Activated CD4-positive, alpha-beta T cell treated with anti-CD3 and anti-CD28 coated beads, Interleukin-2, amount 10 ng/mL, durations not matched to agents 7 days and 5 days (primary cell): ENCODE results near the gene PTPN4. TPM values are rescaled to one million over a fixed set of nuclear protein-coding genes. Genes with fewer than 3 reads are reported as not detected.

ENCODE experiments used
- CTCF ChIA-PET: fragments of 350-600 bp; sonication (Branson Sonifier 250); formaldehyde crosslinking; loops from one replicate; lab custom pipeline; 2021; ENCODE audit warnings: antibody characterized with exemption; lab: Charles Lee
- POLR2A ChIA-PET: fragments of 350-600 bp; sonication (Branson Sonifier 250); formaldehyde crosslinking; loops from one replicate; lab custom pipeline; 2021; ENCODE audit warnings: antibody characterized with exemption; lab: Charles Lee
- DNase-seq: peaks from one replicate; pipeline ENCODE4 v3.0.0-alpha.2; 2020
- H3K27ac Mint-ChIP-seq: one replicate; pipeline ENCODE4 v1.8.0; 2021; ENCODE audit warnings: mild to moderate bottlenecking, moderate library complexity, mixed read lengths
- H3K27me3 Mint-ChIP-seq: one replicate; pipeline ENCODE4 v1.8.0; 2021; ENCODE audit warnings: mixed read lengths
- H3K36me3 Mint-ChIP-seq: one replicate; pipeline ENCODE4 v1.8.0; 2021; ENCODE audit warnings: low read depth, mixed read lengths
- H3K4me1 Mint-ChIP-seq: one replicate; pipeline ENCODE4 v1.8.0; 2021; ENCODE audit warnings: mixed read lengths
- H3K4me3 Mint-ChIP-seq: one replicate; pipeline ENCODE4 v1.8.0; 2021; ENCODE audit warnings: mild to moderate bottlenecking, moderate library complexity, mixed read lengths
- H3K9me3 Mint-ChIP-seq: one replicate; pipeline ENCODE4 v1.8.0; 2021; ENCODE audit warnings: mixed read lengths
- total RNA-seq, 2 experiments: library from RNA; stranded (reverse); gene quantifications; one replicate each; pipeline ENCODE4 v1.2.3, GENCODE V29; 2021

The PTPN4 gene
- total RNA-seq, 2 experiments from 2014 or later = 75.2 to 95.9 TPM

GRCh38 chr2:119856469-119856901 is 96.8 kb downstream of the PTPN4 start:
- H3K4me1 Mint-ChIP-seq = peaks cover 14% of the 10 kb centered on the region
- peaks cover 38% of the 10 kb centered on the region for H3K36me3 Mint-ChIP-seq
- no peaks in the 10 kb centered on the region for H3K27me3 Mint-ChIP-seq
- ChIA-PET POLR2A (no interaction called here), CTCF (interaction anchor here (2.3 kb wide), 1 partner anchor 10 kb away, joined by 6 read pairs; no protein-coding TSS in a partner anchor)
- DNase-seq = no peak
- no peak overlapping the region for H3K27ac Mint-ChIP-seq
- H3K9me3 Mint-ChIP-seq = peaks cover 38% of the 10 kb centered on the region
- H3K4me3 Mint-ChIP-seq = no peak overlapping the region

DNA sequence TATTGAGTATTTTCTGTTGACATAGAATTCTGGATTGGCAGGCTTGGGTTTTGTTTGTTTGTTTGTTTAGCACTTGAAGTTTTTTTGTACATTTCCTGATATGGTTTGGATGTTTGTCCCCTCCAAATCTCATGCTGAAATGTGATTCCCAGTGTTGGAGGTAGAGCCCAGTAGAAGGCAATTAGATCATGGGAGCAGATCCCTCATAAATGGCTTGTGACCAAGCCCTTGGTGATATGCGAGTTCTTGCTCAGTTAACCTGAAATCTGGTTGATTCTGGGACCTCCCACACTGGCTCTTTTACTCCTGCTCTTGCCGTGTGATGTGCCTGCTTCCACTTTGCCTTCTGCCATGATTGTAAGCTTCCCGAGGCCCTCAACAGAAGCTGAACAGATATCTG is 98.0 kb downstream of the PTPN4 start:
- POLR2A ChIA-PET = no interaction called here
- no peak overlapping the region for H3K27ac Mint-ChIP-seq
- peaks cover 27% of the 10 kb centered on the region for H3K36me3 Mint-ChIP-seq
- H3K9me3 Mint-ChIP-seq = peaks cover 28% of the 10 kb centered on the region
- CTCF ChIA-PET = interaction anchor here (2.3 kb wide), 1 partner anchor 8 kb away, joined by 6 read pairs; no protein-coding TSS in a partner anchor
- peaks cover 24% of the 10 kb centered on the region for H3K4me1 Mint-ChIP-seq
- DNase-seq = no peak
- no peak overlapping the region for H3K4me3 Mint-ChIP-seq
- no peaks in the 10 kb centered on the region for H3K27me3 Mint-ChIP-seq

DNA sequence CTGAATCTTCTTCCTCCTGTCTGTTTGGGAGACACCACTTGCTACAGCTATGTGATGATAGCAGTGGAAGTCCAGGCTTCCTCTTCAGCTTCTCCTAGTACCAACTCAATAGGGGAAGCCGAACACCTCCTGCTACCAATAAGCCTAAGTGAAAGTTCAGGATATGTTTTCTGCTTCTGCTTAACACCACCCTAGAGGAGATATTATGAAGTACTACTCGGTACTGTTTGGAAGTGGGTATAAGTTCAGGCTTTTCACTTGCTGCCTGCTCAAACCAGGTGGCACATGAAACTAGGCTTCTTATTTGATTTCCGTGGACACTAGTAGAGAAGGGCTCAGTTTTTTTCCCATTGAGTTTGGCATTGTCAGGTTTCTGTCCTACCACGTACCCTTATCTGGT is 99.8 kb downstream of the PTPN4 start:
- H3K4me1 Mint-ChIP-seq = peaks cover 39% of the 10 kb centered on the region
- POLR2A ChIA-PET = no interaction called here
- H3K27me3 Mint-ChIP-seq = no peaks in the 10 kb centered on the region
- H3K4me3 Mint-ChIP-seq = no peak overlapping the region
- DNase-seq = no peak
- peaks cover 17% of the 10 kb centered on the region for H3K9me3 Mint-ChIP-seq
- peaks cover 31% of the 10 kb centered on the region for H3K36me3 Mint-ChIP-seq
- H3K27ac Mint-ChIP-seq = no peak overlapping the region
- CTCF ChIA-PET = interaction anchor here (1.5 kb wide), 1 partner anchor 25 kb away, joined by 3 read pairs; no protein-coding TSS in a partner anchor

- POLR2A ChIA-PET = no interaction called here
- no peaks in the 10 kb centered on the region for H3K27me3 Mint-ChIP-seq
- H3K36me3 Mint-ChIP-seq = peaks cover 33% of the 10 kb centered on the region
- no peak for DNase-seq
- CTCF ChIA-PET = interaction anchor here (1.5 kb wide), 1 partner anchor 26 kb away, joined by 3 read pairs; no protein-coding TSS in a partner anchor
- H3K9me3 Mint-ChIP-seq = peaks cover 8% of the 10 kb centered on the region
- no peak overlapping the region for H3K4me3 Mint-ChIP-seq
- peaks cover 39% of the 10 kb centered on the region for H3K4me1 Mint-ChIP-seq
- no peak overlapping the region for H3K27ac Mint-ChIP-seq
These were observed 101.2 kb downstream of the PTPN4 start for GRCh38 chr2:119860924-119861323.

DNA sequence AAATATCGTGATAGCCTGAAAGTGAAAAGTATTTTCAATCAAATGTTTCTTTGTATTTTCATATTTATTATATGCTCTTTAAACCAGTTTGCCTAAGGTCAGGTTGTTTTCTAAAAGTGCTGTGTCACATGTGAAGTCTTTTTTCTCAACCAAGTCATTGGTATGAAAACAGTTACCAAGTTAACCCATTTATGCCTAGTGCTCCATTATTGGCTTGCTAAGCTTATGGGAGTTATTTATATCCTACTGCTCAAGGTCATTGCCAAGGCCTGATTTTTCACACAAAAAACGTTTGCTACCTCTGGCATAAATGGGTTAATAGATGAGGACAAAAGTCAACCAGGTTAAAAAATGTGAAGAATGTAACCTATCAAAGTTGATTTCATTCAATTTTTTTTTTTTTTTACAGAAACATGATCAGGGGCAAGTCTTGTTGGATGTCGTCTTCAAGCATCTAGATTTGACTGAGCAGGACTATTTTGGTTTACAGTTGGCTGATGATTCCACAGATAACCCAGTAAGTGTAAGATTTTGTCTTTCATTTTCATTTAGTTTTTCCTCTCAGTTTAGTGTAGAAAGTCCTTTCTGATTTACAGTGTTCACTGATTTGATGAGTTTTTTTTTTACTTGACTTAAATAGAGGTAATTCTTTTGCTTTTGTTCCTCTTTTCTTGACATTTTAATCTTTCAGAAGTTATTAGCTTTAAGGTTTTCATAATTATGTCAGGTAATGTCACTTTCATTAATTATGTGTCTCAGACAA is 102.6 kb downstream of the PTPN4 start:
- peak overlapping the region; percentile 48 for H3K4me3 Mint-ChIP-seq
- H3K4me1 Mint-ChIP-seq = peaks cover 41% of the 10 kb centered on the region
- ChIA-PET CTCF (interaction anchor here (0.6 to 0.7 kb wide), 3 partner anchors 181 to 1746 kb away, joined by 3 to 4 read pairs (median 4); no protein-coding TSS in a partner anchor), POLR2A (no interaction called here)
- H3K9me3 Mint-ChIP-seq = peaks cover 8% of the 10 kb centered on the region
- peak overlapping the region; percentile 85 for H3K27ac Mint-ChIP-seq
- no peaks in the 10 kb centered on the region for H3K27me3 Mint-ChIP-seq
- H3K36me3 Mint-ChIP-seq = peaks cover 35% of the 10 kb centered on the region
- DNase-seq = no peak

DNA sequence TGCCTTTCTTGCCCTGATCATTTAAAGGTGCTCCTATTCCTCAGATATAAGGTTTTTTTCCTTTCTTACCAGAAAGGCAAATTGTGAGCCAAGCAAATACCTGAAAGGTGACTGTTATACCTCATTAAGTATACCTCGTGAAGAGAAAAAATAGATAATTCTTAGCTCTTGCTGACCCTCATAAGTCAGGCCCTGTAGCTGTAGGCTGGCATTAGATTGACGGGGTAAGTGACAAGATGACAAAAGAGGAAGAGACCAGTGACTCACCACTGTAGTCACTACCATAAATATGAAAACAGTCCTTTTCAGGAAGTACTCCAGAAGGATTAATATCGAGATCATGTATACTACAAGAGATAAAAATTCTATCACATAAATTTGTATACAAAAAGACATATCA is 104.6 kb downstream of the PTPN4 start:
- peaks cover 8% of the 10 kb centered on the region for H3K9me3 Mint-ChIP-seq
- no peak overlapping the region for H3K4me3 Mint-ChIP-seq
- no peaks in the 10 kb centered on the region for H3K27me3 Mint-ChIP-seq
- POLR2A ChIA-PET = no interaction called here
- H3K4me1 Mint-ChIP-seq = peaks cover 48% of the 10 kb centered on the region
- peaks cover 39% of the 10 kb centered on the region for H3K36me3 Mint-ChIP-seq
- CTCF ChIA-PET = interaction anchor here (0.7 to 1.0 kb wide), 2 partner anchors 11 to 13 kb away, joined by 3 read pairs; no protein-coding TSS in a partner anchor
- no peak overlapping the region for H3K27ac Mint-ChIP-seq
- DNase-seq = no peak

GRCh38 chr2:119871725-119872124 is 112.0 kb downstream of the PTPN4 start:
- Mint-ChIP-seq H3K27me3 (no peaks in the 10 kb centered on the region), H3K27ac (no peak overlapping the region), H3K4me1 (peaks cover 23% of the 10 kb centered on the region), H3K9me3 (peaks cover 6% of the 10 kb centered on the region), H3K4me3 (no peak overlapping the region), H3K36me3 (peaks cover 32% of the 10 kb centered on the region)
- no peak for DNase-seq
- CTCF ChIA-PET = no interaction called here
- POLR2A ChIA-PET = no interaction called here

GRCh38 chr2:119873350-119874315 is 113.9 kb downstream of the PTPN4 start:
- DNase-seq = no peak
- no peak overlapping the region for H3K4me3 Mint-ChIP-seq
- no peak overlapping the region for H3K27ac Mint-ChIP-seq
- H3K4me1 Mint-ChIP-seq = peaks cover 12% of the 10 kb centered on the region
- POLR2A ChIA-PET = no interaction called here
- peaks cover 22% of the 10 kb centered on the region for H3K36me3 Mint-ChIP-seq
- CTCF ChIA-PET = no interaction called here
- H3K9me3 Mint-ChIP-seq = peaks cover 4% of the 10 kb centered on the region
- no peaks in the 10 kb centered on the region for H3K27me3 Mint-ChIP-seq

DNA sequence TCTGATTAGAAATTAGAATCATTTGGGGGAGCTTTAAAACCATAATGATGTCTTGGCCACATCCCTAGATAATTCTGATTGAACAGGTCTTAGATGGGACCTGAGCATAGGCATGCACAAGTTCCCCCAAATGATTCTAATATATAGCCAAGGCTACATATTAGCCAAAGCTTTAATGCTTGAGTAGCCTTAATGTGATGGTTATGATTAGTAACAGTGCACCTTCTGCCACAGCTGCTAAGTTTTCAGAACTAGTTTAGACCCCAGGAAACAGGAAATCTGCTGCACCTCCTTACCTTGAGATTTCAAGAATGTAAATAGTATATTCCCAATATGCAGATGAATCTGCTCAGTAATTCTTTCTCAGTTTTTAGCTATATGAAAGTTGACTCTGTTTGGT is 119.8 kb downstream of the PTPN4 start:
- no peaks in the 10 kb centered on the region for H3K27me3 Mint-ChIP-seq
- POLR2A ChIA-PET = no interaction called here
- H3K4me3 Mint-ChIP-seq = no peak overlapping the region
- H3K27ac Mint-ChIP-seq = no peak overlapping the region
- H3K4me1 Mint-ChIP-seq = peaks cover 5% of the 10 kb centered on the region
- peaks cover under 1% of the 10 kb centered on the region for H3K36me3 Mint-ChIP-seq
- DNase-seq = no peak
- CTCF ChIA-PET = no interaction called here
- no peaks in the 10 kb centered on the region for H3K9me3 Mint-ChIP-seq

- Mint-ChIP-seq H3K36me3 (peaks cover 48% of the 10 kb centered on the region), H3K9me3 (peaks cover 15% of the 10 kb centered on the region), H3K4me3 (no peak overlapping the region), H3K27ac (no peak overlapping the region), H3K4me1 (no peaks in the 10 kb centered on the region), H3K27me3 (no peaks in the 10 kb centered on the region)
- DNase-seq = no peak
- CTCF ChIA-PET = no interaction called here
- POLR2A ChIA-PET = no interaction called here
These were observed 129.0 kb downstream of the PTPN4 start for GRCh38 chr2:119888680-119889079.

- peaks cover 12% of the 10 kb centered on the region for H3K9me3 Mint-ChIP-seq
- H3K4me1 Mint-ChIP-seq = no peaks in the 10 kb centered on the region
- H3K27me3 Mint-ChIP-seq = no peaks in the 10 kb centered on the region
- peaks cover 32% of the 10 kb centered on the region for H3K36me3 Mint-ChIP-seq
- DNase-seq = no peak
- CTCF ChIA-PET = no interaction called here
- no peak overlapping the region for H3K27ac Mint-ChIP-seq
- H3K4me3 Mint-ChIP-seq = no peak overlapping the region
- POLR2A ChIA-PET = no interaction called here
These were observed 138.1 kb downstream of the PTPN4 start for GRCh38 chr2:119897736-119898395.

GRCh38 chr2:119901013-119901412 is 141.3 kb downstream of the PTPN4 start:
- no peak for DNase-seq
- Mint-ChIP-seq H3K36me3 (peaks cover 52% of the 10 kb centered on the region), H3K9me3 (peaks cover 27% of the 10 kb centered on the region), H3K27ac (no peak overlapping the region), H3K4me3 (no peak overlapping the region), H3K4me1 (no peaks in the 10 kb centered on the region), H3K27me3 (no peaks in the 10 kb centered on the region)
- POLR2A ChIA-PET = no interaction called here
- CTCF ChIA-PET = no interaction called here
